ENCODE results near the gene CELA2A.
"Not testable (repeated sequence)": the region's sequence is repeated elsewhere in the genome, so short reads cannot be mapped to it uniquely, and the experiment has no call there.

CELA2A gene

GRCh38 chr1:15424981-15425380, 31.6 kb upstream of the CELA2A start:
- peak overlapping the region; percentile 76 to 83 for H3K9ac ChIP-seq (ENCODE audit: low read depth in 1 of 2, low read length in 2 of 2)
- peak overlapping the region; percentile 91 for H3K27ac ChIP-seq (ENCODE audit: low read depth, low read length)
- peaks cover 54 to 60% of the 10 kb centered on the region in 2 donors for H3K4me1 ChIP-seq (ENCODE audit: control insufficient read depth in 1 of 2, insufficient read depth in 2 of 2, low read length in 2 of 2)
- H3K36me3 ChIP-seq (ENCODE audit: control insufficient read depth in 1 of 2, insufficient read depth in 2 of 2, low read length in 2 of 2): peaks cover 0 to 42% of the 10 kb centered on the region in 2 donors
- H3K27me3 ChIP-seq (ENCODE audit: control insufficient read depth in 1 of 2, insufficient read depth in 2 of 2, low read length in 2 of 2): no peaks in the 10 kb centered on the region
- no peaks in the 10 kb centered on the region for H3K9me3 ChIP-seq (ENCODE audit: control insufficient read depth in 1 of 2, low read length in 2 of 2)
- H3K4me3 ChIP-seq (ENCODE audit: low read depth in 1 of 2, low read length in 2 of 2): peak overlapping the region in 1 of 2 donors; percentile 42

GRCh38 chr1:15425521-15425920, 31.0 kb upstream of the CELA2A start:
- no peaks in the 10 kb centered on the region for H3K27me3 ChIP-seq (ENCODE audit: control insufficient read depth in 1 of 2, insufficient read depth in 2 of 2, low read length in 2 of 2)
- H3K9ac ChIP-seq (ENCODE audit: low read depth in 1 of 2, low read length in 2 of 2): peak overlapping the region; percentile 44 to 83
- no peaks in the 10 kb centered on the region for H3K9me3 ChIP-seq (ENCODE audit: control insufficient read depth in 1 of 2, low read length in 2 of 2)
- H3K4me3 ChIP-seq (ENCODE audit: low read depth in 1 of 2, low read length in 2 of 2): no peak overlapping the region
- H3K27ac ChIP-seq (ENCODE audit: low read depth, low read length): peak overlapping the region; percentile 28
- H3K36me3 ChIP-seq (ENCODE audit: control insufficient read depth in 1 of 2, insufficient read depth in 2 of 2, low read length in 2 of 2): peaks cover 0 to 42% of the 10 kb centered on the region in 2 donors
- peaks cover 52 to 59% of the 10 kb centered on the region in 2 donors for H3K4me1 ChIP-seq (ENCODE audit: control insufficient read depth in 1 of 2, insufficient read depth in 2 of 2, low read length in 2 of 2)

GRCh38 chr1:15425958-15426357, 30.6 kb upstream of the CELA2A start:
- peak overlapping the region; percentile 42 to 55 for H3K9ac ChIP-seq (ENCODE audit: low read depth in 1 of 2, low read length in 2 of 2)

GRCh38 chr1:15426492-15427279, 29.8 kb upstream of the CELA2A start:
- Histone ChIP-seq H3K36me3 (ENCODE audit: control insufficient read depth in 1 of 2, insufficient read depth in 2 of 2, low read length in 2 of 2) (peaks cover 0 to 46% of the 10 kb centered on the region in 2 donors), H3K27ac (ENCODE audit: low read depth, low read length) (peak overlapping the region; percentile 7), H3K4me3 (ENCODE audit: low read depth in 1 of 2, low read length in 2 of 2) (no peak overlapping the region), H3K9ac (ENCODE audit: low read depth in 1 of 2, low read length in 2 of 2) (peak overlapping the region; percentile 42 to 55), H3K4me1 (ENCODE audit: control insufficient read depth in 1 of 2, insufficient read depth in 2 of 2, low read length in 2 of 2) (peaks cover 46 to 48% of the 10 kb centered on the region in 2 donors), H3K9me3 (ENCODE audit: control insufficient read depth in 1 of 2, low read length in 2 of 2) (no peaks in the 10 kb centered on the region), H3K27me3 (ENCODE audit: control insufficient read depth in 1 of 2, insufficient read depth in 2 of 2, low read length in 2 of 2) (no peaks in the 10 kb centered on the region)

More at GRCh38 chr1:15425958-15426357, 30.6 kb upstream of the CELA2A start:
- Histone ChIP-seq H3K27me3 (ENCODE audit: control insufficient read depth in 1 of 2, insufficient read depth in 2 of 2, low read length in 2 of 2) (no peaks in the 10 kb centered on the region), H3K27ac (ENCODE audit: low read depth, low read length) (no peak overlapping the region), H3K4me1 (ENCODE audit: control insufficient read depth in 1 of 2, insufficient read depth in 2 of 2, low read length in 2 of 2) (peaks cover 51 to 56% of the 10 kb centered on the region in 2 donors), H3K9me3 (ENCODE audit: control insufficient read depth in 1 of 2, low read length in 2 of 2) (no peaks in the 10 kb centered on the region), H3K4me3 (ENCODE audit: low read depth in 1 of 2, low read length in 2 of 2) (no peak overlapping the region), H3K36me3 (ENCODE audit: control insufficient read depth in 1 of 2, insufficient read depth in 2 of 2, low read length in 2 of 2) (peaks cover 0 to 43% of the 10 kb centered on the region in 2 donors)

- Histone ChIP-seq H3K4me3 (ENCODE audit: low read depth in 1 of 2, low read length in 2 of 2) (no peak overlapping the region), H3K4me1 (ENCODE audit: control insufficient read depth in 1 of 2, insufficient read depth in 2 of 2, low read length in 2 of 2) (peaks cover 44 to 46% of the 10 kb centered on the region in 2 donors), H3K9me3 (ENCODE audit: control insufficient read depth in 1 of 2, low read length in 2 of 2) (no peaks in the 10 kb centered on the region), H3K27me3 (ENCODE audit: control insufficient read depth in 1 of 2, insufficient read depth in 2 of 2, low read length in 2 of 2) (no peaks in the 10 kb centered on the region), H3K36me3 (ENCODE audit: control insufficient read depth in 1 of 2, insufficient read depth in 2 of 2, low read length in 2 of 2) (peaks cover 0 to 46% of the 10 kb centered on the region in 2 donors), H3K9ac (ENCODE audit: low read depth in 1 of 2, low read length in 2 of 2) (peak overlapping the region in 1 of 2 donors; percentile 32), H3K27ac (ENCODE audit: low read depth, low read length) (no peak overlapping the region)
Measured at GRCh38 chr1:15427280-15427666, 29.3 kb upstream of the CELA2A start.

- not testable (repeated sequence) for H3K9me3 ChIP-seq (ENCODE audit: control insufficient read depth in 1 of 2, low read length in 2 of 2); H3K9ac ChIP-seq (ENCODE audit: low read depth in 1 of 2, low read length in 2 of 2); H3K27me3 ChIP-seq (ENCODE audit: control insufficient read depth in 1 of 2, insufficient read depth in 2 of 2, low read length in 2 of 2); H3K4me3 ChIP-seq (ENCODE audit: low read depth in 1 of 2, low read length in 2 of 2); H3K27ac ChIP-seq (ENCODE audit: low read depth, low read length)
- H3K4me1 ChIP-seq (ENCODE audit: control insufficient read depth in 1 of 2, insufficient read depth in 2 of 2, low read length in 2 of 2): peaks cover 39 to 43% of the 10 kb centered on the region in 2 donors
- H3K36me3 ChIP-seq (ENCODE audit: control insufficient read depth in 1 of 2, insufficient read depth in 2 of 2, low read length in 2 of 2): peaks cover 0 to 46% of the 10 kb centered on the region in 2 donors
Measured at GRCh38 chr1:15428252-15428651, 28.3 kb upstream of the CELA2A start.

- no peak overlapping the region for H3K27ac ChIP-seq (ENCODE audit: low read depth, low read length)
- peaks cover 32 to 36% of the 10 kb centered on the region in 2 donors for H3K4me1 ChIP-seq (ENCODE audit: control insufficient read depth in 1 of 2, insufficient read depth in 2 of 2, low read length in 2 of 2)
- H3K27me3 ChIP-seq (ENCODE audit: control insufficient read depth in 1 of 2, insufficient read depth in 2 of 2, low read length in 2 of 2): no peaks in the 10 kb centered on the region
- H3K4me3 ChIP-seq (ENCODE audit: low read depth in 1 of 2, low read length in 2 of 2): no peak overlapping the region
- H3K36me3 ChIP-seq (ENCODE audit: control insufficient read depth in 1 of 2, insufficient read depth in 2 of 2, low read length in 2 of 2): peaks cover 0 to 46% of the 10 kb centered on the region in 2 donors
- no peaks in the 10 kb centered on the region for H3K9me3 ChIP-seq (ENCODE audit: control insufficient read depth in 1 of 2, low read length in 2 of 2)
- no peak overlapping the region for H3K9ac ChIP-seq (ENCODE audit: low read depth in 1 of 2, low read length in 2 of 2)
Measured at GRCh38 chr1:15428815-15429435, 27.6 kb upstream of the CELA2A start.

- no peaks in the 10 kb centered on the region for H3K27me3 ChIP-seq (ENCODE audit: control insufficient read depth in 1 of 2, insufficient read depth in 2 of 2, low read length in 2 of 2)
- peaks cover 28 to 31% of the 10 kb centered on the region in 2 donors for H3K4me1 ChIP-seq (ENCODE audit: control insufficient read depth in 1 of 2, insufficient read depth in 2 of 2, low read length in 2 of 2)
- peaks cover 0 to 46% of the 10 kb centered on the region in 2 donors for H3K36me3 ChIP-seq (ENCODE audit: control insufficient read depth in 1 of 2, insufficient read depth in 2 of 2, low read length in 2 of 2)
- H3K9me3 ChIP-seq (ENCODE audit: control insufficient read depth in 1 of 2, low read length in 2 of 2): no peaks in the 10 kb centered on the region
- no peak overlapping the region for H3K9ac ChIP-seq (ENCODE audit: low read depth in 1 of 2, low read length in 2 of 2)
- H3K4me3 ChIP-seq (ENCODE audit: low read depth in 1 of 2, low read length in 2 of 2): no peak overlapping the region
- H3K27ac ChIP-seq (ENCODE audit: low read depth, low read length): no peak overlapping the region
Measured at GRCh38 chr1:15429701-15430149, 26.8 kb upstream of the CELA2A start.

- Histone ChIP-seq H3K36me3 (ENCODE audit: control insufficient read depth in 1 of 2, insufficient read depth in 2 of 2, low read length in 2 of 2) (peaks cover 0 to 42% of the 10 kb centered on the region in 2 donors), H3K4me1 (ENCODE audit: control insufficient read depth in 1 of 2, insufficient read depth in 2 of 2, low read length in 2 of 2) (peaks cover 15 to 18% of the 10 kb centered on the region in 2 donors), H3K4me3 (ENCODE audit: low read depth in 1 of 2, low read length in 2 of 2) (no peak overlapping the region), H3K27ac (ENCODE audit: low read depth, low read length) (no peak overlapping the region), H3K9me3 (ENCODE audit: control insufficient read depth in 1 of 2, low read length in 2 of 2) (no peaks in the 10 kb centered on the region), H3K9ac (ENCODE audit: low read depth in 1 of 2, low read length in 2 of 2) (no peak overlapping the region), H3K27me3 (ENCODE audit: control insufficient read depth in 1 of 2, insufficient read depth in 2 of 2, low read length in 2 of 2) (no peaks in the 10 kb centered on the region)
Measured at GRCh38 chr1:15430787-15431570, 25.6 kb upstream of the CELA2A start.
